DMS53 (cell line): ENCODE measurements around the gene WDR37.
"Not testable (repeated sequence)": the region's sequence is repeated elsewhere in the genome, so short reads cannot be mapped to it uniquely, and the experiment has no call there.

Experiments
- DNase-seq: peaks from one replicate; lab custom pipeline; 2025; lab: John Stamatoyannopoulos, UW

Gene WDR37

DNA sequence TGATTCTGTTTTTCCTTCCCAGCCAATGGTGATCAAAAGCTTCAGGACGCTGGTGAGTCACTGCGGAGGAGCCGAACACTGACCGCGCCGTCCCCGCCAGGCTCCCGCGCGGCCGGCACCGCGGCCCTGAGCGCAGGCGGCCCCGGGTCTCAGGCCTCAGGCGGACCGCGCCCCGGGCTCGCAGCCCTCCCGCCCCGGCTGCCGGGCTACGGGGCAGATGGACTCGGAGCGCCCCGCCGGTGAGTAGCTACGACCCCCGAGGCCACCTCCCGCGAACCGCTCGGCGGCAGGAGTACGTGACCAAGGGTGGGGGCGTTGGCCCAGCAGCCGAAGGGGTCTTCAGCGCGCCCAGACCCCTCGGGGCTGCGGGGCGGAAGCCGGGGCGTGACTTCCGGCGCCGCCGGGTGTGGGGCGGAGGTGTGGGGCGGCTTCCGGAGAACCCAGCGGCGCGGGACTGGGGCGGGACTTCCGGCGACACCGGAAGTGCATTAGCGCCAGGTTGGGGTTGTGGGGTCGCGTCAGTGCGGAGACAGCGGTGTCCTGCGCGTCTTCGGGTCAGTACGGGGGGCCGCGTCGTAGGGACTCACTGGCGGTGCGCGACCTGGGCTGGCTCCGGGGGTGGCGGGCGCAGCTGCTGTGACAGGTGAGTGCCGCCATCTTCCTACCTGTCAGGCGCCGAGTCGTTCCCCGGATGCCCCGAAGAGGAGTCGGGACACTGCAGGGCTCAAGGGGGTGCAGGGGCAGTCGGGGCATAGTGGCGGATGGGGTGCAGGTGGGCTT lies at the start of gene WDR37:
Gene WDR37, plus strand, starts transcription at position 60 of the 780 bp plus-strand sequence. CDS start 15,771 bp downstream, outside the sequence.
- peak; percentile 92 for DNase-seq

- no peak for DNase-seq
These were observed 49.6 kb upstream of the WDR37 start for GRCh38 chr10:1006573-1006972.

- DNase-seq, result no peak
These were observed 48.6 kb upstream of the WDR37 start for GRCh38 chr10:1007583-1007982.

DNA sequence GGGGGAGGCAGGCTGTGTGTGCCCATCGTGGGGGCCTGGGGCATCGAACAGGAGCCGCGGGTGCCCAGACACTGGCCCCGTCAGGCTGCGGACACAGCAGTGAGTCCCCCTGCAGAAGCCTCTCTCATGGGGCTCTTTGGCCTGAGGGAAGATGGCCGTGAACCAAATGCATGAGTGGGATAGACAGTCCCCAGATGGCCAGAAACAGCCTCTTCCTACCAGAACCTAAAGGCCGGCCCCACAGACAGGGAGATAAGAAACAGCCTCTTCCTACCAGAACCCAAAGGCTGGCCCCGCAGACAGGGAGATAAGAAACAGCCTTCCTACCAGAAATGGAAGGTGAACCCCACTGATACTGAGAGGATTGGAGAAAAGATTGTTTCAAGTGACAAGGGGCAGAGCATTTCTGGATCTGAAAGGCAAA lies 47.1 kb upstream of the WDR37 start:
- no peak for DNase-seq

DNA sequence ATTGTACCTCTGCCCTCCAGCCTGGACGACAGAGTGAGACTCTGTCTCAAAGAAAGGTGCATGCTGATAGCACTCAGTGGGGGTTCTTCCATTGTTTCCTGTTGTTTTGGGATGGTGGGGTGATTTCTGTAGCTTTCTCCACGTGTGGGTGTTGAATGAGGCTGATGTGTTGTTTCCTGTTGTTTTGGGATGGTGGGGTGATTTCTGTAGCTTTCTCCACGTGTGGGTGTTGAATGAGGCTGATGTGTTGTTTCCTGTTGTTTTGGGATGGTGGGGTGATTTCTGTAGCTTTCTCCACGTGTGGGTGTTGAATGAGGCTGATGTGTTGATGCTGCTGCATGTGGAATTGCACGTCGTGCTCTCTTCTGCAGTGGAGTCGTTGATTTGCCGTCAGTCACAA lies 46.2 kb upstream of the WDR37 start:
- DNase-seq, result not testable (repeated sequence)

- no peak for DNase-seq
These were observed 45.5 kb upstream of the WDR37 start for GRCh38 chr10:1010703-1011102.

DNA sequence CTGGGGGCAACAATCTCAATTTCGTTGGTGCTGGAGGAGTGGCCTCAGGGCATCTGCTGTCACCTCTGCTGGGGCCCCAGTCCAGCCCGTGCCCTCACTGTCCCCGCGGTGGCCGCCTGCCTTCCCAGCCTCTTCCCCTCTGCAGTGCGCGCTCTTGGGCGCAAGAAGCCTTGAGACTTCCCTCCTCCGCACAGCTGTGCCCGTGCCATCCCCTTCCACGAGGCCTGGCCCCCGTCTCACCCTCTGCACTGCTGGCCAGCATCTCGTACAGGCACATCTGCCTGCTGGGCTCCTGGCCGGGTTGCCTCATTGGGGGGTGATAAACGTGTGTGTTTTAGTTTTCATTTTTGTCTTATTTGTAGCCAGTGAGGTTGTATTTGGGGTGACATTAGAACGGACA lies 44.5 kb upstream of the WDR37 start:
- no peak for DNase-seq

- no peak for DNase-seq
These were observed 40.5 kb upstream of the WDR37 start for GRCh38 chr10:1015688-1016087.

DNA sequence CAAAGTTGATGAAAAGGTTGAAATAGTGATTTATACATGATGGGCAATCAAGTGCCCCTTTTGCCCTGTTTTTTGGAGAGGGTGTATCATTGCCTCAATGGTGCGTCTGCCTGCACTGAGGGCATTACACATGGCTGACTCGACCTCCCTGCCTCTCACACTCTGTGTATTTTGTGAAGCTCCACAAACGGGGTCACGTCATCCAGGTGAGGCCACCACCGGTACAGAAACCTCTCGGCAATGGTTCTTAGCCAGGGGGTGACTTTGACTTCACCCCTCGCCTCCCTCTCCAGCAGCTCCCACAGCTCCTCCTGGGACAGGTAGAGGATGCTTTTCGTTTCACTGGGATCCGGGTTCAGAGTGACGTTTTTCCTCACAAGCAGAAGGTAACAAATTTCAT lies 36.8 kb upstream of the WDR37 start:
- DNase-seq, result no peak

DNA sequence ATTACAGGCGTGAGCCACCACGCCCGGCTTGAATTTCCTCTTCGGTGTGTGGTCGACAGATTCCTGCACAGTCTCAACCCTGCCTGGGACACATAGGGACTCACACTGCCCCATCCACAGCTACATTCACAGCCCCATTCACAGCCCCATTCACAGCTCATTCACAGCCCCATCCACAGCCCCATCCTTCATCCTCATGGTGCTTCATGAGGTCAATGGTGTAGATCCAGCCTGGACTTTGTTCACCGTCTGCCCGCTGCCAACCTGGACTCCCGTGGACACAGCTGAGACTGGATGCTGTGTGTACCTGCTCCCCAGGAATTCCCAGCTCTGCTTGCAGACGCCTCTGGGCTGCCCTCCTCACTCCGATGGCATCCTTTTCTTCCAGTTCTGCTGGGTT lies 35.7 kb upstream of the WDR37 start:
- DNase-seq, result no peak

DNA sequence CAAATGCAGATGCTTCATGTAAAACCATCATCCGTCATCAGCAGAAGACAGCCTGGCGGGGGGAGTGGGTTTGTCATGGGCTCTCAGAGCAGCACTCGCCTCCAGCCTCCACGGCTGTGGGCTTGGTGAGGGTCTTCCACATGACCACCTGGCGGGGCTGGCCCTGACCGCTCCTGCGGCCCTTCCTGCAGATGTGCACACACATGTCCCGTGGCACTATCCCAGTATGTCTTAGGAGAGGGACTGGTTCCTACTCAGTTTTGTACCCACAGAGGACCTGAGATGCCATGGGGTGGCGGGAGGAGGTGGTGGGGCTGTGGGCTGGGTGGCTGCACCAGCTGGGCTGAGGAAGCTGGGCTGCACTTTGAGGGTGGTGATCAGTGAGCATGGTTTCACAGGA lies 35.2 kb upstream of the WDR37 start:
- no peak for DNase-seq

GRCh38 chr10:1022413-1022812 lies 33.8 kb upstream of the WDR37 start:
- DNase-seq, result no peak

DNA sequence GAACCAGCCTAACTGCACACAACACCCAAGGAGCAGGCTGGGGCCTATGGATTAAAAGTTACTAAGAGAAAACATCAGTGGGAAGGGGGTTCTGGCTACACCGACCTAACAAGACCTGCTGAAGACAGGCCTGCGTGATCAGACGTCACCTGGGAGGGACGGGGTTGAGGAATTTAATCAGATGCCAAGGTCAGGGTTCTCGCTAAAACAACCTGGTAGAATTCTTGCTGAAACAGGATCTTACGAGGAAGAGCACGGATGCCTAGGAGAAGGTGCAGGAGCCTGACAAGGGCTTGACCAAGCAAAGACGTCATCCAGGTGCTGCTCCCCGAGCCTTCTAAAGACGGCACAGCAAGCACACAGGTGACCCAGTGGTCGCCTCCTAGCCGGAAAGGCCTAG lies 32.1 kb upstream of the WDR37 start:
- no peak for DNase-seq

DNA sequence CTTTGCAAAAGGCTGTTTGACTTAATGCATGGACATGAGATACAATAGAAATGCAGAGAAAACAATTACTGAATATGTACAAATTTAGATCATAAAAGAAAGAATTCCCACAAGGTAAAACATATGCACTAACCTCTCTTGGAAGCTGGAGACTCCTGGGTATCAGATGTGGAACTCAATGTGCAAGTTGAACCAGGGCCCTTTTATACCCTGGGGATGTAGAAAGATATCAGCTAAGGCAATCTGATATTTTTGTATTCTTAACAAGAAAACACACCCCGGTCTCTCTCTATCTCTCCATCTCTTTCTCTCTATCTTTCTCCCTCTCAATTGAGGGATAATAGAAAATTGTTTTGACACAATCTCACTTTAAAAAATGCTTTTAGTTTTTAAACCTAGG lies 30.5 kb upstream of the WDR37 start, which contains the start of gene IDI2:
Gene IDI2, minus strand, starts transcription at position 177 of the 400 bp plus-strand sequence. CDS start 1,136 bp downstream, outside the sequence.
- DNase-seq, result no peak

GRCh38 chr10:1026578-1026977 lies 29.6 kb upstream of the WDR37 start:
- no peak for DNase-seq

DNA sequence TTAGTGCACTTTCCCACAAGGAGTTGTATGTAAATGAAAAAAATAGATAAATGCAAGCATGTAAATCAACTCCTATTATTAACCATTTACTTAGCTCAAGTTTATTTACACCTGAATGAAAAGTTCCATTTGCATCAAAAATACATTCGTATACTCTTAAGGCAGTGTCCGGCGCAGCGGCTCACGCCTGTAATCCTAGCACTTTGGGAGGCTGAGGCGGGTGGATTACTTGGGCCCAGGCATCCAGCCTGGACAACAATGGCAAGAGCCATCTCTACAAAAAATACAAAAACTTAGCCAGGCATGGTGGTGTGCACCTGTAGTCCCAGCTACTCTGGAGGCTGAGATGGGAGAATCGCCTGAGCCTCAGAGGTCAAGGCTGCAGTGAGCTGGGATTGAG lies 26.3 kb upstream of the WDR37 start:
- DNase-seq, result no peak

DNA sequence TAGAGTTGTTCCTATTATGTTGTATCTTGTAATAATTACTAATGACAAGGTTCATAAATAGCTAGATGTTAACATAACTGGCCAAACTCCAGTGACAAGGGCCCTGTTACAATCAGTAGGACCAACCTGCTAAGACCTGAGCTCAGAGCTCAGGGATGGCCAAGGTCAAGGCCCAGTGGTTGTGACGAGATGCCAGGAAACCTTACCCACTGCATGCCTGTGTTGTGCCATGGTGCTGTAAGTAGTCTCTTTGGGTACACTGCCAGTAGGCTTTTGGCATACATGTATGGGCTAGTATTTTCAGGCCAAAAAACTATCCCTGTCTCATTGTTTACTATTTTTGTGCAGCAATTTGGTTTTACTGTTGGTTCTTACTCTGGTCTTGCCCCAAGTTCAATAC lies 22.6 kb upstream of the WDR37 start:
- no peak for DNase-seq

- no peak for DNase-seq
These were observed 21.4 kb upstream of the WDR37 start for GRCh38 chr10:1034758-1035157.

DNA sequence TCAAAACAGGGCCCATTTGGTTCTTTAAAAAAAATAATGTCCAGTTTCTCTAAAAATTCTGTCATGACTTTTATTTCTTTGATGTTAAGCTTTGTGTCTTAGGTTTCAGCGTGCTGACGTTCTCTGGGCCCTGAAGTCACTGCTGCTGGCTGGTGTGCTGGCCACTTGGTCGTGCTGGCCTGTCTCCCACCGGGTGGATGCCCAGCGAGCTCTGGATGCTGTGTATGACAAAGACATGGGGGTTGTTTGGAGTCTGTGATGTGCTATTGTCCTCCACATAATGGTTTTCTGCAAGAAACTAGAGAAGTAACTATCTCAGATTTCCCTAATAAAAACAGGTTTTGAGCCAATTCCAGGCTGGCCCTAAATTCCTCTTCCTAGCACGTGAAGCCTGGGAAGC lies 21.0 kb upstream of the WDR37 start:
- no peak for DNase-seq

DNA sequence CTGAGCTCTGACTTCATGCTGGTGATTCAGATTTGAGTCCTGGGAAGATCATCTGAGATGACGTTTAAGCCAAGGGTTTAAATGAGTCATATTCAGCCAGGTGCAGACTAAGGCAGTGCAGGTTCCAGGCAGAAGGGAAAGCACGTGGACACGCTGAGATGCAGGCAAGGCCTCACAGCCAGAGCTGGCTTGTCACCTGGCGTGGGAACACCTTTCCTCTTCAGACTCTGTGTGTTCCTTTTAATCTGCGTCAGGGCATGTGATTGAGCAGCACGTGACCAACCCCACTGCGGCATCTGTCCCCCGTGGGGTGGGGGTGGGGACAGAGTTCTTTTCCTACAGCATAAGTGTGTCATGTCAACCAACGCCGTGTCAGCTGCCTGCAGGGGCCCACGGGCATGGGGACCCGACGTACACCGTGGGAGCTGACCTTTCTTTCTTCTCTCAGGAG lies 19.8 kb upstream of the WDR37 start:
- DNase-seq, result peak; percentile 96

GRCh38 chr10:1037098-1037497 lies 19.1 kb upstream of the WDR37 start:
- peak; percentile 34 for DNase-seq

GRCh38 chr10:1038769-1039168 lies 17.4 kb upstream of the WDR37 start:
- not testable (repeated sequence) for DNase-seq

DNA sequence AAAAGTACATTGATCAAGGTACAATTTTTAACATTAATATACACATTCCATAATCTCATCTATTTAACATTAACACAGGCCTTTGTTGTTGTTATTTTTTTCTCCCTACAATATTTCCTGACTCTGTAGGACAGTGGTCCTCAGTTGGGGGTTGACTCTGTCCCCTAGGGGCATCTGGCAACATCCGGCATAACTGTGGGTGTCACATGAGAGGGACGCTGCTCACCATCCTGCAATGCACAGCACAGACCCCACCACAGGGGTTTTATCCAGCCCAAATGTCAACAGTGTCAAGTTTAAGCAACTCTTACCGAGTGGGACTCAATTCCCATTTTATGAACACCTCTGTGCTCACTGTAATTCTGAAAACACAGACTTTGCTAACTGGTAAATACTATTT lies 16.1 kb upstream of the WDR37 start:
- no peak for DNase-seq

- no peak for DNase-seq
These were observed 14.7 kb upstream of the WDR37 start for GRCh38 chr10:1041514-1041913.
